HG03432 (cell line): ENCODE results near the gene SORCS2.
"Not testable (repeated sequence)": the region's sequence is repeated elsewhere in the genome, so short reads cannot be mapped to it uniquely, and the experiment has no call there.

ENCODE experiments used
- ATAC-seq: cut with Tn5 transposase; IDR thresholded peaks from one replicate; pipeline ENCODE4 v1.9.1; 2021; ENCODE audit warnings: mild to moderate bottlenecking, moderate library complexity; ENCODE audit not compliant: unreplicated experiment

SORCS2 gene

DNA sequence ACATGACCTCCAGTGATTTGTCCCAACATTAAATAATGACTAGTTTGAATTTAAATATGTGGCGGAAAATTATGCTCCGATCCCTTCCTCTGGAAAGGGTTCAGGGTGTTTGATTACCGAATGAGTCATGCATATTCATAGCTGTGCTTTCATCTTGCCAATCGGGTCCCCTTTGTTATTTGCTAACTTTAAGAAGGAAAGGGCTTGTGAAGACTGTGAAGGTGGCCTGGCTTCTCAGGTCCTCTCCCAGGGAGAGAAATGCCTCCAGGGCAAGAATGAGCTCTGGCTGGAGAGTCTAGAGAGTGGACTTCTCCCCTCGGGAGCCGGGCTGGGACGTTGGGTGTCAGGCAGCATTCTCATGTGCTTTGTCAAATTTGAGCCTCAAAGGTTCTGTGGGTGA is 397.9 kb downstream of the SORCS2 start:
- ATAC-seq: no peak

DNA sequence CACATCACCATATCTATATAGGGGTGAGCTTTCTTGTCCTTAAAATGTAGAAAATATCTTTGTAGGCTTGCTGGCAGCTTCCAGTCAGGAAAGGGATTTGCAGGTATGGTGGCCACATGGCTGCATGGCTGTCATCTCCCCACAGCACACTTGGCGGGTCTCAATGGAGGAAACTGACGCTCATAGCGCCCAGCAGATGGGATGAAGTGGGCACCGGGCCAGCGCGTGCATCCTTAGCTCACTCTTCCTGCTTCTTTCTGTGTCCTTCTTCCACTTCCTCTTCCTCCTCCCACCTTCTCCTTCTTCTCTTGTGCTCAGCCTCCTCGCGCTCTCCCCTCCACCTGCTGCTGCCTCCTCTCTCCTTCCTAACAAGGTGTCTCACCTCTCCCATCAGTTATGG is 398.6 kb downstream of the SORCS2 start:
- ATAC-seq: no peak

DNA sequence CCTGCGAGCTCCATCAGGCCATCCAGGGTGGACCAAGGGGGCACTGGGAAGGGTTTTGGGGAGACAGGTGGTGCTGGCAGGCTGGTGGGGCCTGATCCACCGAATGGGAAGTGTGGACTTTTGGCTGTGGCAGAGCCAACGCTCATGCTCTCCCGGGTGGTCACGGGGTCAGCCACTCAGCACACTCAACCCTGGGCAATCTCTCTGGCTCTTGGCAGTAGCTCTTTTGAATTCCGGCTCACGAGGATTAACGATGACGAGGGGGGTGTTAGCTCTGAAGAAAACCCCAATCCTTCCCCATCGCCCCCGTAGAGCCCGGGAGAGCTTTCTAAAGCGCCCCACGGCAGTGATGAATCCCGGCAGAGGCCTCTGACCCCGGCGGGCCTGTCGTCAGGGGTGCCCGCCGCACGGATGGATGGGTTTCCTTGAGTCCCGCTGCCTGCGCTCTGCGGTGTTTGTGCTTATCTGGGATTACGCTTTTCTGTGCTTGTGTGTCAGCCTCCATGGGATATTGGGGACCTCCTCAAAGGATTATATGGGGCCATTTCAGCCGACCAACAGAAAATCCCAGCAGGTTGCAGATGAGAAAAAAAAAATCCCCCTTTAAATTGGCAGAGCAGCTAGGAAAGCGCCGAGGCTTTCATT is 399.2 kb downstream of the SORCS2 start:
- ATAC-seq: no peak

DNA sequence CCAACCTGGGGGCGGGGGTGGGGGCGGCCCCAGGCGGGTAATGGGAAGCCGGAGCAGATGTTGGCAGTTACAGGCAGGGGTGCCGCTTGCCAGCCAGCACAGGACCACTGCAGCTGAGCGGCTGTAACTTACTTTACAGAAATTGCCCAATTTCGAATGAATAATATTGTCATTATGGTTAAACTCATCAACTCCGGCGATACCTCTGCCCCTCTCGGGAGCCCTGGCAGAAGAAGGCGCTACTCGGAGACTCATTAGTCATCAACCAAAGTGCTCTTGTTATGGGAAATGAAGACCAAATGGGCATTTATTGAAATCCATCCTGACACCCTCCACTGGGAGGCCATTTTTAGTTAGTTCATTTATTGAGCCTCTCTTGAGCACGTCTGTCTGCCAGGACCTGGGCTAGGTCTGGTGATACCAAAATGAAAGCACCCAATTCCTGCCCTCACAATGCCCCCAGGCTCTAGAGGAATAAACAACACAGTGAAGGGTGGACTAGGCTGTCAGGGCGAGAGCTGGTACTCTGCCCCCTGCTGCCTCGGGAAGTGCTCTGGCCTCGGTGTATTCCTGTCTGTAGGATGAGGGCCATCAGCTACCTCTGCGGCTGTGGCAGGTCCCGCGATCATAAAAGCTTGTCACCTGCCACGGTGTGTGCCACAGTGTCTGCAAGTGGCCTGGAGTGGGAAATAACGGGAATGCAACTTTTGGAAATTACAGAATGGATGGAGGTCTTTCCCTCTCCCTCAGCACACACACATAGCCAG is 401.5 kb downstream of the SORCS2 start:
- ATAC-seq: no peak

DNA sequence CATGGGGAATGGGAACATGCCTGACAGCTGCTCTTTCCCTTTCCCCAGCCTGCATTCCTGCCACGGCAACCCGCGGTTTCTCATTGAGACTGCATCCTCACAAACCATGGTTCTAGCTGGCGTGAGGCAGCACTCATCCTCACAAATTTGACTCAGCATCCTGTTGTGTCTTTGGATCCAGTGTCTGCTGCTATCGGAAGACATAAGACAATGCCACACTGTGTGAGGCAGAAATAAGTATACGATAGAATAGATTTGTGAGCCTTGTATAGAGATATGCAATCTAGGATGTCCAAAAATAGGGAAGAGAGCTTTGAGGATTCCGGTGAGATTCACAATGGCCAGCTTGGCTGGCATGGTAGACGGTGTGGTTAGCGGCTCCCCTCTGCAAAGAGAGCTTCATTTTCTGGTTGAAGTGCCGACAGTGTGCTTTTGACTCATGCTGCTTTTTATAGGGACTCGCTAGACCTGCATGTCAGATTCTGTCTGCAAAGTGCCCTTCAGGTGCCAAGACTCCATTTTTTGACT is 403.7 kb downstream of the SORCS2 start:
- no peak for ATAC-seq

DNA sequence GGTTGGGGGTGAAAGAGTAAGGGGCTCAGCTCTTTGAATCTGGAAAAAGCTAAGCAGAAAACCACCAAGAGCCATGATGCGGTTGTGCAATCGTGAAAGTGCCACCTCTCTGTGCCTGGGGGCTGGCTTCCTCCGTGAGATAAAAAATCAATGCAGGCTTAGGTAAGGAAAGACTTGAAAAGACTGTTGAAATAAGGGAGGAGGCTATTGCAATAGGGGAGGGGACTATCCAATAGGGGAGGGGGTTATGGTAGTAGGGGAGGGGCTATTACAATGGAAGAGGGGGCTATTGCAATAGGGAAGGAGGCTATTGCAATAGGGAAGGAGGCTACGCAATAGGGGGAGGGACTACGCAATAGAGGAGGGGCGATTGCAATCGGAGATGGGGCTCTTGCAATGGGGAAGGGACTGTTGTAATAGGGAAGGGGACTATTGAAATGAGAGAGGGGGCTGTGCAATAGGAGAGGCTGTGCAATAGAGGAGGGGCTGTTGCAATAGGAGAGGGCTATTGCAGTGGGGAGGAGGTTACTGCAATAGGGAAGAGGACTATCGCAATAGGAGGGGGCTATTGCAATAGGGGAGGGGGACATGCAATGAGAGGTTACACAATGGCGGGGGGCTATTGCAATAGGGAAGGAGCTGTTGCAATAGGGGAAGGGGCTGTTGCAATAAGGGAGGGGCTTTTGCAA is 404.7 kb downstream of the SORCS2 start:
- no peak for ATAC-seq

DNA sequence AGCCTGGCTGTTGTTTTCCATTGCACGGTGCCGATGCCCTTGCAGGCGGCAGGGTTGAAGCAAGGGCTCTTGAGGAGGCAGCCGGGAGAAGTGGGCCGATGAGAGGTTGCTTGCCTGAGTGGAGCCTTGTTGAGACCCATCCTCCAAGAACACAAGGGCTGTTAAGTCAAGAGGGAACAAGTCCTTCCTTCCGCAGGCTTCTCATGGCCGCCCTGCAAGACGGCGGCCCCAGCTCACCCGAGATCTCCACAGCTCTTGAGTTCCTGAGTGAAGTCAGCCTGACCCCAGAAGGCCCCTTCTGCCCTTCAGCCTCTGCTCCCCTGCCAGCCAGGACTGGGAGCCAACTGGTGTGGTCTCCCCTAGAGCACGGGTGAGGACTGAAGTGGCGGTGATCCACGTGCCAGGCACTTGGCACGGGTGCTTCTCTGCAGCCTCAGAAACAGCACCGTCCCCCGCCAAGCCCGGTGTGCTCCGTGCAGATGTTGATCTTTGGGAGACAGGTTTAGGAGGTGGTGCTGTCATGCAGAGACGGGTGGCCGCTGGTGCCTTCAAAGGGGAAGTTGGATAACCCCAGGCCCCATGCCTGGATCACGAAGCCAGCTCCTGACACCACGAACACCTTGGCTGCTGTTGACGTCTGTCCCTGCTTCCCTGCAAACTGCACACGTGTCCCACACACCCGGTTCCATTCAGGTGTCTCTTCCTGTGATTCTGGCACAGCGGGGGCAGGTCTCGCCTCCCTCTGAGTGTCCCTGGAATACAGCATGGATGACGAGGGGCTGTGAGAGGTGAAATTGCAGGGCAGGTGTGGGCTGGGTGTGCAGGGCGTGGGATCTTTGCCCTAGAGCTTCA is 406.8 kb downstream of the SORCS2 start:
- ATAC-seq: no peak

DNA sequence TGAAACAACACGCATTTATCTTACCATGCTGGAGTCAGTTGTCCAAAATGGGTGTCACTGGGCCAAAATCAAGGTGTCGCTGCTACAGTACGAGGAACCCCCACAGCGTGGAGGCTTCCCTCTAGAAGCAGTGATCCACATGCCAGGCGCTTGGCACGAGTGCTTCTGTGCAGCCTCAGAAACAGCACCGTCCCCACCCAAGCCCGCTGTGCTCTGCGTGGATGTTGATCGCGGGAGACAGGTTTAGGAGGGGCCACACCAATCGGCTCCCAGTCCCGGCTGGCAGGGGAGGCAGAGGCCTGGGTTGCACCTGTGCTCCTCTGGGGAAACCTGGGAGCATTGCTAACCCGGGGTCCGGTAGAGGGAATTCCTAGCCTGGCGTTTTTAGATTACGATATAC is 407.9 kb downstream of the SORCS2 start:
- ATAC-seq: no peak

DNA sequence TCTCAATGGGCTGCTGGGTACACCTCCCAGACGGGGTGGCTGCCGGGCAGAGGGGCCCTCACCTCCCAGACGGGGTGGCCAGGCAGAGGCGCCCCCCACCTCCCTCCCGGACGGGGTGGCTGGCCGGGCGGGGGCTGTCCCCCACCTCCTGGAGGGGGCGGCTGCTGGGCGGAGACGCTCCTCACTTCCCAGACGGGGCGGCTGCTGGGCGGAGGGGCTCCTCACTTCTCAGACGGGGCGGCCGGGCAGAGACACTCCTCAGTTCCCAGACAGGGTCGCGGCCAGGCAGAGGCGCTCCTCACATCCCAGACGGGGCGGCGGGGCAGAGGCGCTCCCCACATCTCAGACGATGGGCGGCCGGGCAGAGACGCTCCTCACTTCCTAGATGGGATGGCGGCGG is 409.8 kb downstream of the SORCS2 start:
- not testable (repeated sequence) for ATAC-seq

DNA sequence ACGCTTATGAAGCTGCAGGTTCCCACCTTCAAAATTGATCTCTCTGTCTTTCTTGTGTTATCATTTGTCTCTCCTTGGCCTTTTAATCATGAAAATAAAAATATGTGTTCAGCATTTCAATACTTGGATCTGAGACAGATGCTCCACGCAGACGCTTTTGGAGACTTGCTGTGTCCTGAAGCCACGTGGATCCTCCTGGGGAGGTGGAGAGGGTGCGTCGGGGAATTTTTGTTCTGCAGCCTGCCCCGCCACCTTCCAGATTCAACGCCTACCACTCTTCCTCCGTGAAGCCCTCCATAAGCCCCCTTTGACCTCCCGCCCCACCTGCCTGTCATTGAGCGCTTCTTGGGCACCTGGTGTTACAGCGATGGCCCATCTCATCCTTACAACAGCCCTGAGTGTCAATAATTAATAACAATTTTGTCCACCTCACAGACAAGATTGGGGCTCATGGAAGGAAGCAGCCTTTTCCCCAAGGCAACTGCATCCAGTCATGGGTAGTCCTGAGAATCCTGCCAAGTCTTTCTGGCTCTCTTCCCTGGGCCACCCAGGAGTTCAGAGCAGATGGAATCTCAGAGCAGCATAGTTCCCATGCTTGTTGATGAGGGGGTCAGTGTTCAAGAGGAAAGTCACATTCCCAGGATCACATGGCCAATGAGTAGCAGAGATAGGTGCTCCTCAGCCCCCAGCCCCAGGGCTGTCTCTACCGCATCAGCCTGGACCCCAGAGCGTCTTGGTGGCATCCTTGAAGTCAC is 415.0 kb downstream of the SORCS2 start:
- ATAC-seq: no peak

DNA sequence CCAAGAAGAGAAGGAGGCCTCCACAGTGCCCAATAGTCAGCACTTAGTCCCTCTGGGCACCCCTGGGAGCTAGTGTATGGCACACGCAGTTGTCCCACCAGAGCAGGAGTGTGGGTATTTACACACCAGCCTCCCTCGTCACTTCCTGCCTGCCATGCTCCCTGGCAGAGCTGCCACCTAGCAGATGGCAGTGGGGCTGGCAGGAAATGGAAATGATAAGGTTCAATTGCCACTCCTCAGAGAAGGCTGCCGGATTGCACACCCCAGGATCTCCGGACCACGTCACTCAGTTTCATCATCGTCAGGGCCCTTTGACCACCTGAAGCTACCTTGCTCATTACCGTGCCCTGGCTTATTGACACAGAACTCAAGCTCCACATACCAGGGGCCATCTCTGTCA is 415.7 kb downstream of the SORCS2 start:
- ATAC-seq: no peak

DNA sequence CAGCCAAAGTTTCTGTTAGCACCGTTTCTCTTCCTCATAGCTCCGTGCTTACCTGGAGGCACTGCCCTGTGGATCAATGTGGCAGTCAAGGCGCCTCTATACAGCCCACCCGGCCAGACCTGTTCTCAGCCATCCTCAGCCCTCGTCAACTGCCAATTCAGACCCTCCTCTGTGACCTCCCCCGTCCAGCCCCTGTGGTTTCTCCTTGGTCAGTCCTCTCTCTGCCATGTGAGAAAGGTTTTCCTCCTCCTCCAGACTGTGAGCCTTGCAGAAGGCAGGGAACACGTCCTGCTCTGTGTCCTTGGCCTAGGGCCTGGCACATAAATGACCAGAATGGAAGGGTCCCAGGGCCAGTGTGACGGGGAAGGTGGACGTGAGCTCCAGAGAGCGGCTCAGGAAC is 417.0 kb downstream of the SORCS2 start:
- no peak for ATAC-seq

DNA sequence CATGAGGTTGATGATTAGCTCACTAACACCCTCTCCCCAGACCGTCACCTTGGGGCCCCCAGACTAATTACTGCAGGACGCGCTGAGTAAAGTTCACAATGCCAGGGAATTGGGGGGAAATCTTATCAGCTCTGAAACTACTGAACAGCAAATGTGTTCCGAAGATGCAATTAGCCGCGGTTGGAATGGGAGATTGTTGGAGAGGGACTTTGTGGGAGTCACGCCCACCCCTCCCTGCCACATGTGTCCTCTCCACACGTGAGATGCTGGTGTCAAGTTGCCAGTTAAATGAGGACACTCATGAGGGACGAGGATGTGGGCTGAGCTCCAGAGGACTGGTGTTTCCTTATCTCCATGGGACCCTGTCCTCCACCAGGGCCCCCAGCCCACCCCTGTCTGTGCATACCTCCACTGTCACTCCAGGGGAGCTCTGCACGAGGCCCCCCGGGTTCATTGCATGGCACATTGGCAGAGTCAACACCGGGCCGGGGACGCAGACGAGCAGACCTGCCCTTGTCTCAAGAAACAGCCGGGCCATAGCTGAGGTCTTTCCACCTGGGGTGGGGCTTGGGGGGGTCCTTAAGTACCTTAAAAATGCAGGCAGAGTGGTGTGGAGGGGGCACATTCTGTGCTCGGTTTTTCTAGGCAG is 417.8 kb downstream of the SORCS2 start:
- ATAC-seq: no peak

DNA sequence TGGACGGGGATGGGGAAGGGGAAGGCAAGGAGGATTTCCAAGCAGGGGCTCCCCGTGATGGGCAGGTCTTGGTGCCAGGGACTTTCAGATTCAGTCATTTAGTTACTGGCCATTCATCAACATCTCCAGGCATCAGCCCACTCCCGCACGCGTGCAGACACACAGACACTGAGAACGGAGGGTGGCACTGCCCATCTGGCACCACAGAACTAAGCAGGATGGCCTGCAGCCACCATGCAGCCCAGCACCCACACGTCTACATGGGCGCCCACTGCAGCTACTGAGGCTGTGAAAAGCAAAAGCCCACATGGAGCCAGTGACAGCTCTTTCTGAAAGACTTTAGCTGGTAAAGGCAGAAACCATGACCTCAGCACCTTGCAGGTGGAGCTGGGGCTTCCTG is 418.5 kb downstream of the SORCS2 start:
- no peak for ATAC-seq

DNA sequence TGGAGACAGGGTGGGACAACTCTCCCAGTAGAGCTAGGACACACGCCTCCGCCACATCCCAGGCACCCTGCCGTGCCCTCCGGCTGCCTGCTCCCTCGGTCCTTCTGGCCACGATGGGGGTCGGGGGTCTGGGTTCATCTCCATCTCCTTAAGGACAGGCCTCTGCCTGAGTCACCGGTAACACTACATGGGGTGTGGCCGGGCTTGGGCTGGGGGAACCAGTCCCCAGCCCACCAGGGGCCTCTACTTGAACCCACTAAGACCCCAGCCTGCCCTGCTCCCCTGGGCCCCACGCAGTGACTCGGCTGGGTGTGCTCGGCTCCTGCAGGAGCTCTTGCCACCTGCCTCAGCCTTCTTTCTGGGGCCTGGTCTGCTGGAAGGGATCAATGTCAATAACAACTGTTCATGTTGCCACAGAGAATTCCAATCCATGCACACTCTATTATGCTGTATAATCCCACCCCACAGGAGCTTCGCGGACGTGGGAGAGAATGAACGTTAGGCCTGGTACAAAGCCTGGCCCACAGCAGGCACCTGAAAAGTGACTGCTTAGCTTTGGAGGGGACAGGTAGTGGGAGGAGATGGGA is 420.1 kb downstream of the SORCS2 start:
- no peak for ATAC-seq

DNA sequence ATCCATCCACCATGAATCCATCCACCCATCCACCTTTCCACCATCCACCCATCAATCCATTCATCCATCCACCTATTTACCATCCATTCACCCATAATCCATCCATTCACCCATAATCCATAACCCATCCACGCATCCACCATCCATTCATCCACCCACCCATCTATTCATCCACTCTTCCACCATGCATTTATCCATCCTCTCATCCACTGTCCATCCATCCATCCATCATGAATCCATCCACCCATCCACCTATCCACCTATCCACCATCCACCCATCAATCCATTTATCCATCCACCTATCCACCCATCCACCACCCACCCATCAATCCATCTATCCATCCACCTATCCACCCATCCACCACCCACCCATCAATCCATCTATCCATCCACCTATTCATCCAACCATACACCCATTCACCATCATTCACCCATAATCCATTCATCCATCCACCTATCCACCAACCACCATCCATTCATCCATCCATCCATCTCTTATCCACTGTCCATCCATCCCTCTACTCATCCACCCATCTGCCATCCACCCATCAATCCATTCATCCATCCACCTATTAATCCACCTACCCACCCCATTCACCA is 422.1 kb downstream of the SORCS2 start:
- ATAC-seq: no peak

DNA sequence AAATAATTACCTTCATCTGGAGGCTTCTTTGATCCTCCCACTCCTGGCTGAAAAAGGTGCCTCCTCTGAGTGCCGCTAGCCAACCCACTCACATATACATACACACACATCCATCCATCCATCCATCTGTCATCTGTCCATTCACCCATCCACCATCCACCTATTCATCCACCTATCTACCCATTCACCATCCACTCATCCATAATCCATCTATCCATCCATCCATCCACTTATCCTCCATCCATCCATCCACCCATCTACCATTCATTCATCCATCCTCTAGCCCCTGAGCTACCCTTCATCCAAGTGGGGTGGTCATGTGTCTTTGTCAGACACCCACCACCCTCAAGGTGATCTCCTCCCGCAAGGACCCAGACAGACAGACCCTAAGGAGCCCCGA is 423.9 kb downstream of the SORCS2 start:
- ATAC-seq: no peak

DNA sequence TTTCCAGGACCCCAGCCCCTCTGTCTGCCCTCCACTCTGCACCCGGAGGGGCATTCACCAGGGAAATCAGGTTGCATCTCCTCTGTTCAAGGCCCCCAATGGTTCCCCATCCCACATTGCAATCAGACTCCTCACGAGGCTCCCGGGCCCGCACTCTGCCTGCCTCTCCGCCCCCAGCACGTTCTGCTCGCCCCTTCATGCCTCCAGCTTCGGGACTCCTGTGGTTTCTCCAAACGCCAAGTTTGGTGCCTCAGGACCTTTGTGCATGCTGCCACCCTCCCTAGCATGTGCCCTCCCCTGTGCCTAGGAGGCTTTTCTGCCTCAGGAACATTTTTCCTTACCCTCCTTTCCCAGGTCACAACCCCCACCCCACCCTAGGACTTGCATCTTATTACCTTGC is 426.0 kb downstream of the SORCS2 start:
- no peak for ATAC-seq
